WERI-Rb-1 (cell line): Measurements from ENCODE around the gene SPTBN1.
"Not testable (repeated sequence)": the region's sequence is repeated elsewhere in the genome, so short reads cannot be mapped to it uniquely, and the experiment has no call there.

ENCODE experiments used
- DNase-seq: peaks from one replicate; pipeline ENCODE4 v3.0.0-alpha.2; 2020
- H3K27ac ChIP-seq: fragments of 250-450 bp; sonication (Bioruptor Pico); 2 replicates; pipeline ENCODE4 v1.5.1; 2020; ENCODE audit warnings: mild to moderate bottlenecking, moderate library complexity
- H3K27me3 ChIP-seq: fragments of 250-450 bp; sonication (Bioruptor Pico); 2 replicates; pipeline ENCODE4 v1.5.1; 2021; ENCODE audit warnings: mild to moderate bottlenecking, low read depth, moderate library complexity; ENCODE audit not compliant: insufficient read depth, severe bottlenecking
- H3K36me3 ChIP-seq: fragments of 250-450 bp; sonication (Bioruptor Pico); 2 replicates; pipeline ENCODE4 v1.5.1; 2020; ENCODE audit warnings: mild to moderate bottlenecking, moderate library complexity
- H3K4me3 ChIP-seq: 2 replicates; pipeline ENCODE4 v1.5.1; 2011; ENCODE audit warnings: low read depth, mild to moderate bottlenecking, control low read depth, low read length
- H3K9me3 ChIP-seq: fragments of 250-450 bp; sonication (Bioruptor Pico); 2 replicates; pipeline ENCODE4 v1.5.1; 2021; ENCODE audit warnings: mild to moderate bottlenecking, moderate library complexity; ENCODE audit not compliant: severe bottlenecking
- TF ChIP-seq, protein P1 (sequence below): IDR thresholded peaks from 2 replicates; pipeline ENCODE4 v1.5.1; 2011; ENCODE audit warnings: low read depth, mild to moderate bottlenecking, control low read depth, inconsistent platforms, low read length

SPTBN1 gene

DNA sequence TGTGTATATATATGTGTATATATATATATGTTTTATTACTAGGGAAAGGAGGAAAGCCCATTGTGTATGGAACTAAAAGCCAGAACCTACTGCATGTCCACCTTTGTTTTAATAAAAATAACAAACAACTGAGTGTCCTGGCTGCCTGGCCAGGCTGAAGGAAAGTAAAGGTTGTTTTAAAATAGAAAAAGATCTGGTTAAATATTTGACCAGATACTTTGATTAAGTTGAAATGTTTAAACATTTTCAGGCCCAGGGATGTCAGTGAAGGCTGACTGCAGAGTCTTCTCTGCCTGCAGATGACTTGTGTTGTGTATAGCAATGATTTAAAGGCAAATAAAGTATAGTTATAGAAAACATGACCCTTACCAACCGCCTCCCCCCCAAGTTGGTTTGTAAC, 22.8 kb downstream of the SPTBN1 start:
- Histone ChIP-seq H3K4me3 (no peak overlapping the region), H3K27me3 (no peaks in the 10 kb centered on the region), H3K9me3 (no peaks in the 10 kb centered on the region), H3K36me3 (no peaks in the 10 kb centered on the region), H3K27ac (no peak overlapping the region)
- no peak for DNase-seq
- TF ChIP-seq, protein P1, sequence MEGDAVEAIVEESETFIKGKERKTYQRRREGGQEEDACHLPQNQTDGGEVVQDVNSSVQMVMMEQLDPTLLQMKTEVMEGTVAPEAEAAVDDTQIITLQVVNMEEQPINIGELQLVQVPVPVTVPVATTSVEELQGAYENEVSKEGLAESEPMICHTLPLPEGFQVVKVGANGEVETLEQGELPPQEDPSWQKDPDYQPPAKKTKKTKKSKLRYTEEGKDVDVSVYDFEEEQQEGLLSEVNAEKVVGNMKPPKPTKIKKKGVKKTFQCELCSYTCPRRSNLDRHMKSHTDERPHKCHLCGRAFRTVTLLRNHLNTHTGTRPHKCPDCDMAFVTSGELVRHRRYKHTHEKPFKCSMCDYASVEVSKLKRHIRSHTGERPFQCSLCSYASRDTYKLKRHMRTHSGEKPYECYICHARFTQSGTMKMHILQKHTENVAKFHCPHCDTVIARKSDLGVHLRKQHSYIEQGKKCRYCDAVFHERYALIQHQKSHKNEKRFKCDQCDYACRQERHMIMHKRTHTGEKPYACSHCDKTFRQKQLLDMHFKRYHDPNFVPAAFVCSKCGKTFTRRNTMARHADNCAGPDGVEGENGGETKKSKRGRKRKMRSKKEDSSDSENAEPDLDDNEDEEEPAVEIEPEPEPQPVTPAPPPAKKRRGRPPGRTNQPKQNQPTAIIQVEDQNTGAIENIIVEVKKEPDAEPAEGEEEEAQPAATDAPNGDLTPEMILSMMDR = no peak

DNA sequence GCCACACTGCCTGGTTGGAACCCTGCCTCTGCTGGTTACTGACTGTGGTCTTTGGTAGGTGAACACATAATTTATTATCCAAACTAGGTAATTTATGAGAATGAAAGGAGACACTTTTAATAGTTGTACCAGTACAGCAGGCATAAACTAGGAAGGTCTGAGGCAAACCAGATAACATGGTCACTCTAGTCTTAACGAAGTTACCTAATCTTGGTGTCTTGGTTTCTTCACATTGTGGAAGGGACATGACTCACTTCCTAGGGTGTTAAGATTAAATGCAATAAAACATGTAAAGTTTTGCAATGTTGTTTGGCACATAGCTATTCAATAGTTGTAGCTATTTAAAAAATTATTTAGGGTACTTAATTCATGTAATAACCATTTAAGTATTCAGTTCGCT, 23.3 kb downstream of the SPTBN1 start:
- H3K4me3 ChIP-seq = no peak overlapping the region
- DNase-seq = no peak
- H3K9me3 ChIP-seq = no peaks in the 10 kb centered on the region
- H3K36me3 ChIP-seq = no peaks in the 10 kb centered on the region
- TF ChIP-seq, protein P1 = no peak
- H3K27me3 ChIP-seq = no peaks in the 10 kb centered on the region
- H3K27ac ChIP-seq = no peak overlapping the region

DNA sequence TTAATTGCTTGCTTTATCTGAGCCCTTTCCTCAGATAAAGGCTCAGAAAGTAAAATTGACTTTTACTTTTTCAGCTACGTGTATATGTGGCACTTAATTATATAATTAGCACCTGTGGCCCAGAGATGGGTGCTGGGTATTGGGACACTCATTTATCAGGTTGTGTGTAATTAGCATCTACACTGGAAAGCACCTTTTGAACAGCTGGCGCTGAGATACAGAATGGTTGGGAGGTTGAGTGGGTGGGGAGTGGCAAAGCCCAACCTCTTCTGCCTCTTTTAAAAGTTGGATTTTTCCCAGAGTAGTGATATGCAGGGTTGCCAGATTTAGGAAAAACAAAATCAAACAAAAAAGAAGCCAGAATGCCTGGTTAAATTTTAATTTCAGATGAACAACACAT, 23.9 kb downstream of the SPTBN1 start:
- no peaks in the 10 kb centered on the region for H3K27me3 ChIP-seq
- TF ChIP-seq, protein P1 = no peak
- H3K9me3 ChIP-seq = no peaks in the 10 kb centered on the region
- no peak overlapping the region for H3K4me3 ChIP-seq
- no peak overlapping the region for H3K27ac ChIP-seq
- no peaks in the 10 kb centered on the region for H3K36me3 ChIP-seq
- no peak for DNase-seq

DNA sequence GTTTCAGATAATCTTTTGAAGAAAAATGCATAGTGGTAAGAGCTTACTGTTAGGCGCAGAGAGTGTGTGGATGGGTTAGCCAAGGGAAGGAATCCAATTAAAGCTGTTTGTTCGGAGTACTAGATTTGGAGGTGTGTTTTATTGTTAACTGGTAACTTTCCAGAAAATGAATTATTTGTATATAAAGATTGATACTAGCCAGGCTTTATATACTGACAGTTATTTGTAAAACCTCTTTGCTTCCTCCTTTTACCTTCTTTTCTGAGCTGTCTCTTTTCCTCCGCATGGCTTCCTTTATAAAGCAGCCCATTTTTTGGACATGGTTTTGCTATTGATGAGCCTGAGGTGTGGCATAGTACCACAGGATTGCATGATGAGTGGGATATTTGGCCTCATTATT, 25.6 kb downstream of the SPTBN1 start:
- no peak for DNase-seq

GRCh38 chr2:54482715-54483114, 26.6 kb downstream of the SPTBN1 start:
- H3K27me3 ChIP-seq = no peaks in the 10 kb centered on the region
- no peak overlapping the region for H3K4me3 ChIP-seq
- H3K36me3 ChIP-seq = no peaks in the 10 kb centered on the region
- no peak overlapping the region for H3K27ac ChIP-seq
- TF ChIP-seq, protein P1 = no peak
- no peak for DNase-seq
- no peaks in the 10 kb centered on the region for H3K9me3 ChIP-seq

More for the DNA sequence above, 25.6 kb downstream of the SPTBN1 start:
- no peaks in the 10 kb centered on the region for H3K9me3 ChIP-seq
- TF ChIP-seq, protein P1 = no peak
- no peaks in the 10 kb centered on the region for H3K36me3 ChIP-seq
- no peaks in the 10 kb centered on the region for H3K27me3 ChIP-seq
- H3K4me3 ChIP-seq = no peak overlapping the region
- H3K27ac ChIP-seq = no peak overlapping the region

DNA sequence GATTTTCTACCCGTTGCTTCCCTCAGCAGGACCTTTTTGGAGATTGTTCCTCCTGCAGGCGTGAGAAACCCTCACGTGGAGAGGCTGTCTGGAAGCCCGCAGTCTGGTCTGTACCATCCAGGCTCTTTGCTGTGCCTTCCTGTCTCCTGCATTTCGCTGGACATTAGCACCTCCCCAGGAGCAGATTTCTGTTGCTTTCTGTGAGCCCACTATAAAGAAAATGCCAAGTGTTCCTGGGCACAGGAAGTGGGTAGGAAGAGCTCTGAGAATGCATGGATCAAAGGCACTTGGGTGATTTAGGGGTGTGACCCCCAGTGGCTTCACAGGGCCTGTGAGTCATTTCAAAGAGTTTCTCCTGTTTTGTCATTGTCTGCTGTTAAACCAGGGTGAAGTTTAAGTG, 27.3 kb downstream of the SPTBN1 start:
- Histone ChIP-seq H3K27ac (no peak overlapping the region), H3K9me3 (no peaks in the 10 kb centered on the region), H3K36me3 (no peaks in the 10 kb centered on the region), H3K4me3 (no peak overlapping the region), H3K27me3 (no peaks in the 10 kb centered on the region)
- TF ChIP-seq, protein P1 = no peak
- no peak for DNase-seq

GRCh38 chr2:54485756-54486155, 29.6 kb downstream of the SPTBN1 start:
- not testable (repeated sequence) for DNase-seq, H3K36me3 ChIP-seq, H3K4me3 ChIP-seq, H3K27ac ChIP-seq, H3K9me3 ChIP-seq, H3K27me3 ChIP-seq
